GM19455 (cell line): Measurements from ENCODE around the gene SERPINB6.
"Not testable (repeated sequence)": the region's sequence is repeated elsewhere in the genome, so short reads cannot be mapped to it uniquely, and the experiment has no call there.

Experiments
- ATAC-seq: cut with Tn5 transposase; IDR thresholded peaks from one replicate; pipeline ENCODE4 v1.9.1; 2021; ENCODE audit not compliant: unreplicated experiment

SERPINB6 gene

GRCh38 chr6:2940010-2940850 lies 31.1 kb downstream of the SERPINB6 start:
- peak; percentile 89 for ATAC-seq

GRCh38 chr6:2939315-2940009 lies 31.9 kb downstream of the SERPINB6 start:
- ATAC-seq, result no peak

GRCh38 chr6:2938632-2939083 lies 32.7 kb downstream of the SERPINB6 start:
- no peak for ATAC-seq

- ATAC-seq, result no peak
Measured at GRCh38 chr6:2938004-2938631, 33.2 kb downstream of the SERPINB6 start.

- ATAC-seq, result no peak
Measured at GRCh38 chr6:2937627-2938003, 33.8 kb downstream of the SERPINB6 start.

GRCh38 chr6:2935566-2936291 lies 35.6 kb downstream of the SERPINB6 start:
- no peak for ATAC-seq

- no peak for ATAC-seq
Measured at GRCh38 chr6:2934057-2934456, 37.3 kb downstream of the SERPINB6 start.

GRCh38 chr6:2932911-2933310 lies 38.5 kb downstream of the SERPINB6 start:
- ATAC-seq, result not testable (repeated sequence)

GRCh38 chr6:2931970-2932748 lies 39.2 kb downstream of the SERPINB6 start:
- ATAC-seq, result no peak

- no peak for ATAC-seq
Measured at GRCh38 chr6:2931055-2931454, 40.3 kb downstream of the SERPINB6 start.

- not testable (repeated sequence) for ATAC-seq
Measured at GRCh38 chr6:2927931-2928330, 43.4 kb downstream of the SERPINB6 start.

- ATAC-seq, result not testable (repeated sequence)
Measured at GRCh38 chr6:2925842-2926747, 45.3 kb downstream of the SERPINB6 start.

GRCh38 chr6:2921520-2922115 lies 49.7 kb downstream of the SERPINB6 start:
- no peak for ATAC-seq

- ATAC-seq, result no peak
Measured at GRCh38 chr6:2920671-2921112, 50.7 kb downstream of the SERPINB6 start.

GRCh38 chr6:2919886-2920285 lies 51.5 kb downstream of the SERPINB6 start:
- no peak for ATAC-seq

GRCh38 chr6:2919401-2919800 lies 52.0 kb downstream of the SERPINB6 start:
- ATAC-seq, result no peak

- no peak for ATAC-seq
Measured at GRCh38 chr6:2918936-2919335, 52.4 kb downstream of the SERPINB6 start.

- ATAC-seq, result no peak
Measured at GRCh38 chr6:2917801-2918445, 53.4 kb downstream of the SERPINB6 start.
